GM06990 (cell line): ENCODE data around the gene IFITM1.
"Not testable (repeated sequence)": the region's sequence is repeated elsewhere in the genome, so short reads cannot be mapped to it uniquely, and the experiment has no call there.

Experiments
- DNase-seq: peaks from one replicate; pipeline ENCODE4 v3.0.0-alpha.2; 2011; ENCODE audit not compliant: insufficient read length; ENCODE audit errors: extremely low read depth
- H3K27me3 ChIP-seq: replicated peaks from 2 replicates; pipeline ENCODE4 v1.6.0; 2011; ENCODE audit warnings: low read length; ENCODE audit not compliant: control insufficient read depth, insufficient read depth
- H3K36me3 ChIP-seq: 2 replicates; pipeline ENCODE4 v1.5.1; 2011; ENCODE audit warnings: low read length; ENCODE audit not compliant: control insufficient read depth, insufficient read depth
- H3K4me3 ChIP-seq: replicated peaks from 2 replicates; pipeline ENCODE4 v1.5.1; 2011; ENCODE audit warnings: low read depth, mild to moderate bottlenecking, control low read depth, low read length
- CTCF ChIP-seq: IDR thresholded peaks from 2 replicates; pipeline ENCODE4 v1.5.1; 2011; ENCODE audit warnings: low read length, control low read depth, mild to moderate bottlenecking, inconsistent platforms; ENCODE audit not compliant: insufficient read depth, poor library complexity, severe bottlenecking

Gene IFITM1

GRCh38 chr11:285021-285893, 28.6 kb upstream of the IFITM1 start:
- H3K27me3 ChIP-seq, result peaks cover 2% of the 10 kb centered on the region; the same call in 1 of the 2 replicates
- no peak overlapping the region for H3K4me3 ChIP-seq
- no peaks in the 10 kb centered on the region for H3K36me3 ChIP-seq
- TF ChIP-seq CTCF, result no peak
- no peak for DNase-seq

GRCh38 chr11:285894-286220, 28.0 kb upstream of the IFITM1 start:
- H3K4me3 ChIP-seq, result no peak overlapping the region
- TF ChIP-seq CTCF, result no peak
- H3K27me3 ChIP-seq, result peaks cover 2% of the 10 kb centered on the region; the same call in 1 of the 2 replicates
- DNase-seq, result no peak
- H3K36me3 ChIP-seq, result no peaks in the 10 kb centered on the region

- not testable (repeated sequence) for DNase-seq, H3K27me3 ChIP-seq, H3K36me3 ChIP-seq
- 0 out of 2 replicates have a peak overlapping the region, but pooled peaks have one; percentile 9 for H3K4me3 ChIP-seq
Measured at GRCh38 chr11:286977-287820, 26.6 kb upstream of the IFITM1 start.

- Histone ChIP-seq H3K27me3 (no peaks in the 10 kb centered on the region), H3K36me3 (no peaks in the 10 kb centered on the region; the same call in 1 of the 2 replicates), H3K4me3 (peak overlapping the region; percentile 62)
- no peak for DNase-seq
- no peak for TF ChIP-seq CTCF
Measured at GRCh38 chr11:287821-288477, 25.9 kb upstream of the IFITM1 start.

- Histone ChIP-seq H3K27me3 (no peaks in the 10 kb centered on the region), H3K36me3 (peaks cover 1% of the 10 kb centered on the region), H3K4me3 (peak within 1 kb of the TSS; percentile 62)
- no peak for DNase-seq
- TF ChIP-seq CTCF, result no peak
Measured at GRCh38 chr11:288478-289397, 25.1 kb upstream of the IFITM1 start, which contains the start of gene PGGHG. TSS of gene PGGHG (plus strand) at chr11:289126. CDS start at chr11:289817, 691 bp downstream.
